ENCODE data around the gene NFKB1.
A peak's percentile ranks its signal among the peaks of the same experiment; 100 is the strongest.

DNA sequence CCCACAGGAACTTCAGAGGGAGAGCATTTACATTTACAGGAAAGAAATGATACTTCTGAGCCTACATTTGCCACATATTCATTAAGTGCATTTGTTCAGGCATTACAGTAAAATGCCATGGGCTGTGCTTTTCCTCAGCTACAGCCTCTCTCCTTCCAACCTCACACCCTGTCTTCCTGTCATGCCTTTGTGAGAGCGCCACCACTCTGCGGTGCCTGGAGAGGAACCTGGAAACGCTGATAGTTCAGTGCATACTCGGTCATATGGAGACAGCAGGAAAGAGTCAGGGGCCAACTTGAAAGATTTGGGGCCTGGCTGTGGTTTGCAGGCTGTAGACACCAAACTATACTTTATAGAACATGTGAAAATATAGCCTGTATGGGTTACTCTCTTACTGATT lies 40.5 kb downstream of the NFKB1 start:
- TF ChIP-seq, protein P1, sequence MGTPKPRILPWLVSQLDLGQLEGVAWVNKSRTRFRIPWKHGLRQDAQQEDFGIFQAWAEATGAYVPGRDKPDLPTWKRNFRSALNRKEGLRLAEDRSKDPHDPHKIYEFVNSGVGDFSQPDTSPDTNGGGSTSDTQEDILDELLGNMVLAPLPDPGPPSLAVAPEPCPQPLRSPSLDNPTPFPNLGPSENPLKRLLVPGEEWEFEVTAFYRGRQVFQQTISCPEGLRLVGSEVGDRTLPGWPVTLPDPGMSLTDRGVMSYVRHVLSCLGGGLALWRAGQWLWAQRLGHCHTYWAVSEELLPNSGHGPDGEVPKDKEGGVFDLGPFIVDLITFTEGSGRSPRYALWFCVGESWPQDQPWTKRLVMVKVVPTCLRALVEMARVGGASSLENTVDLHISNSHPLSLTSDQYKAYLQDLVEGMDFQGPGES (IDR thresholded peaks at IDR 0.05) = no peak
- TF ChIP-seq, protein P2, sequence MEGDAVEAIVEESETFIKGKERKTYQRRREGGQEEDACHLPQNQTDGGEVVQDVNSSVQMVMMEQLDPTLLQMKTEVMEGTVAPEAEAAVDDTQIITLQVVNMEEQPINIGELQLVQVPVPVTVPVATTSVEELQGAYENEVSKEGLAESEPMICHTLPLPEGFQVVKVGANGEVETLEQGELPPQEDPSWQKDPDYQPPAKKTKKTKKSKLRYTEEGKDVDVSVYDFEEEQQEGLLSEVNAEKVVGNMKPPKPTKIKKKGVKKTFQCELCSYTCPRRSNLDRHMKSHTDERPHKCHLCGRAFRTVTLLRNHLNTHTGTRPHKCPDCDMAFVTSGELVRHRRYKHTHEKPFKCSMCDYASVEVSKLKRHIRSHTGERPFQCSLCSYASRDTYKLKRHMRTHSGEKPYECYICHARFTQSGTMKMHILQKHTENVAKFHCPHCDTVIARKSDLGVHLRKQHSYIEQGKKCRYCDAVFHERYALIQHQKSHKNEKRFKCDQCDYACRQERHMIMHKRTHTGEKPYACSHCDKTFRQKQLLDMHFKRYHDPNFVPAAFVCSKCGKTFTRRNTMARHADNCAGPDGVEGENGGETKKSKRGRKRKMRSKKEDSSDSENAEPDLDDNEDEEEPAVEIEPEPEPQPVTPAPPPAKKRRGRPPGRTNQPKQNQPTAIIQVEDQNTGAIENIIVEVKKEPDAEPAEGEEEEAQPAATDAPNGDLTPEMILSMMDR (IDR thresholded peaks at IDR 0.05 in 2 of 3, conservative IDR thresholded peaks at IDR 0.05 in 1 of 3; ENCODE audit: control insufficient read depth in 2 of 3, extremely low read depth in 1 of 3, insufficient read depth in 1 of 3, low read depth in 3 of 3, low read length in 3 of 3) = peak in 1 of 3 experiments; percentile 16; a peak in 1 of 6 replicates
- TF ChIP-seq YY1 (IDR thresholded peaks at IDR 0.05; ENCODE audit: low read depth, low read length) = no peak
- no peak for TF ChIP-seq POLR2A (IDR thresholded peaks at IDR 0.05; ENCODE audit: low read depth, low read length)
- TF ChIP-seq POLR2AphosphoS5 (IDR thresholded peaks at IDR 0.05; ENCODE audit: low read length) = peak; percentile 26; the same call in 1 of the 2 replicates
- no peak for TF ChIP-seq EP300 (IDR thresholded peaks at IDR 0.05; ENCODE audit: borderline replicate concordance in 1 of 2, control insufficient read depth in 1 of 2, low read depth in 2 of 2, low read length in 2 of 2)
- TF ChIP-seq BRCA1 (IDR thresholded peaks at IDR 0.05; ENCODE audit: low read depth, low read length) = no peak
